AG08395 (cell line): Measurements from ENCODE around the gene DUSP8.
A peak's percentile ranks its signal among the peaks of the same experiment; 100 is the strongest.
"Not testable (repeated sequence)": the region's sequence is repeated elsewhere in the genome, so short reads cannot be mapped to it uniquely, and the experiment has no call there.

Experiments
- DNase-seq: peaks from one replicate; pipeline ENCODE4 v3.0.0; 2012; ENCODE audit warnings: mixed read lengths, low spot score

The DUSP8 gene

GRCh38 chr11:1586699-1587098 is 14.6 kb upstream of the DUSP8 start:
- no peak for DNase-seq

GRCh38 chr11:1584661-1585370 is 12.7 kb upstream of the DUSP8 start, which contains the start of gene KRTAP5-1:
TSS of gene KRTAP5-1 (minus strand) at chr11:1585283. CDS start at chr11:1585249, 34 bp downstream.
- not testable (repeated sequence) for DNase-seq

GRCh38 chr11:1582909-1583308 is 10.8 kb upstream of the DUSP8 start:
- DNase-seq = not testable (repeated sequence)

GRCh38 chr11:1581976-1582375 is 9.9 kb upstream of the DUSP8 start:
- DNase-seq = no peak

GRCh38 chr11:1576825-1577224 is 4.8 kb upstream of the DUSP8 start:
- no peak for DNase-seq

GRCh38 chr11:1575756-1576155 is 3.7 kb upstream of the DUSP8 start:
- DNase-seq = not testable (repeated sequence)

- no peak for DNase-seq
Measured at GRCh38 chr11:1574933-1575242, 2.8 kb upstream of the DUSP8 start.

GRCh38 chr11:1574238-1574932 is 2.3 kb upstream of the DUSP8 start:
- peak; percentile 76 for DNase-seq

- no peak for DNase-seq
Measured at GRCh38 chr11:1573903-1574237, 1.8 kb upstream of the DUSP8 start.

- no peak for DNase-seq
Measured at GRCh38 chr11:1573077-1573902, 1.2 kb upstream of the DUSP8 start.

GRCh38 chr11:1571760-1572196 is 293 bp downstream of the DUSP8 start:
- no peak for DNase-seq

GRCh38 chr11:1570896-1571759 is 943 bp downstream of the DUSP8 start:
- no peak for DNase-seq

GRCh38 chr11:1570531-1570895 is 1.6 kb downstream of the DUSP8 start:
- DNase-seq = no peak

- no peak for DNase-seq
Measured at GRCh38 chr11:1570001-1570453, 2.0 kb downstream of the DUSP8 start.

- no peak for DNase-seq
Measured at GRCh38 chr11:1569251-1569780, 2.8 kb downstream of the DUSP8 start.

- no peak for DNase-seq
Measured at GRCh38 chr11:1568441-1568911, 3.6 kb downstream of the DUSP8 start.

- no peak for DNase-seq
Measured at GRCh38 chr11:1567721-1568100, 4.4 kb downstream of the DUSP8 start.

- no peak for DNase-seq
Measured at GRCh38 chr11:1567052-1567720, 4.9 kb downstream of the DUSP8 start.

- no peak for DNase-seq
Measured at GRCh38 chr11:1566381-1567051, 5.6 kb downstream of the DUSP8 start.

- DNase-seq = no peak
Measured at GRCh38 chr11:1565904-1566247, 6.2 kb downstream of the DUSP8 start.
